ENCODE measurements around the gene CCSER1.

- TF ChIP-seq POLR2A (IDR thresholded peaks at IDR 0.05): no peak
- TF ChIP-seq CTCF (IDR thresholded peaks at IDR 0.05): no peak
These were observed 100.0 kb downstream of the CCSER1 start for GRCh38 chr4:90227177-90227576.
